H9 (cell line): ENCODE measurements around the gene SCP2. TPM values are rescaled to one million over a fixed set of nuclear protein-coding genes. Genes with fewer than 3 reads are reported as not detected.

Experiments used
- DNase-seq: peaks from one replicate; pipeline ENCODE4 v3.0.0-alpha.2; 2017
- H2AFZ ChIP-seq: one replicate; pipeline ENCODE4 v1.6.1; 2013; ENCODE audit warnings: mild to moderate bottlenecking, low read length, control low read depth, moderate library complexity
- H2AK5ac ChIP-seq: 2 replicates; pipeline ENCODE4 v1.6.1; 2013; ENCODE audit warnings: low read length, control low read depth, mixed read lengths; ENCODE audit not compliant: insufficient read length
- H2BK120ac ChIP-seq: one replicate; pipeline ENCODE4 v1.6.1; 2013; ENCODE audit warnings: low read depth, mild to moderate bottlenecking, low read length, control low read depth, inconsistent platforms; ENCODE audit not compliant: poor library complexity, severe bottlenecking
- H2BK12ac ChIP-seq: 2 replicates; pipeline ENCODE4 v1.6.1; 2013; ENCODE audit warnings: low read length, control low read depth, mixed read lengths, low read depth; ENCODE audit not compliant: insufficient read length
- H2BK15ac ChIP-seq: 2 replicates; pipeline ENCODE4 v1.6.1; 2013; ENCODE audit warnings: low read depth, low read length, control low read depth
- H2BK20ac ChIP-seq: one replicate; pipeline ENCODE4 v1.6.1; 2013; ENCODE audit warnings: low read depth, mild to moderate bottlenecking, low read length, control low read depth, inconsistent platforms; ENCODE audit not compliant: poor library complexity, severe bottlenecking
- H2BK5ac ChIP-seq: 2 replicates; pipeline ENCODE4 v1.6.1; 2013; ENCODE audit warnings: low read length, control low read depth, mixed read lengths; ENCODE audit not compliant: insufficient read length
- H3K14ac ChIP-seq: 2 replicates; pipeline ENCODE4 v1.6.1; 2013; ENCODE audit warnings: low read length, control low read depth; ENCODE audit not compliant: insufficient read depth
- H3K18ac ChIP-seq: 2 replicates; pipeline ENCODE4 v1.6.1; 2013; ENCODE audit warnings: low read depth, mild to moderate bottlenecking, mixed read lengths, low read length, control low read depth; ENCODE audit not compliant: insufficient read length
- H3K23ac ChIP-seq: 2 replicates; pipeline ENCODE4 v1.6.1; 2013; ENCODE audit warnings: low read length, control low read depth, mixed read lengths, low read depth; ENCODE audit not compliant: insufficient read length
- H3K23me2 ChIP-seq: 2 replicates; pipeline ENCODE4 v1.6.1; 2013; ENCODE audit warnings: low read depth, mild to moderate bottlenecking, mixed read lengths, low read length, control low read depth; ENCODE audit not compliant: insufficient read length, poor library complexity, severe bottlenecking
- H3K27ac ChIP-seq: 2 replicates; pipeline ENCODE4 v1.5.1; 2013; ENCODE audit warnings: low read length, control low read depth, mixed read lengths, low read depth; ENCODE audit not compliant: insufficient read length
- H3K27me3 ChIP-seq: 2 replicates; pipeline ENCODE4 v1.6.1; 2013; ENCODE audit warnings: low read length, control low read depth, inconsistent platforms; ENCODE audit not compliant: insufficient read depth
- H3K4ac ChIP-seq: 2 replicates; pipeline ENCODE4 v1.6.1; 2013; ENCODE audit warnings: low read depth, mild to moderate bottlenecking, control low read depth, inconsistent platforms, low read length, moderate library complexity
- H3K4me1 ChIP-seq: 2 replicates; pipeline ENCODE4 v1.6.1; 2013; ENCODE audit warnings: low read length, control low read depth, inconsistent platforms; ENCODE audit not compliant: insufficient read depth
- H3K4me2 ChIP-seq: 2 replicates; pipeline ENCODE4 v1.6.1; 2013; ENCODE audit warnings: low read length, control low read depth, mixed read lengths; ENCODE audit not compliant: insufficient read length, insufficient read depth
- H3K56ac ChIP-seq: 2 replicates; pipeline ENCODE4 v1.6.1; 2013; ENCODE audit warnings: low read depth, mild to moderate bottlenecking, mixed read lengths, low read length, control low read depth; ENCODE audit not compliant: insufficient read length
- H3K79me1 ChIP-seq: 2 replicates; pipeline ENCODE4 v1.6.1; 2013; ENCODE audit warnings: low read depth, mild to moderate bottlenecking, moderate library complexity, low read length, control low read depth, inconsistent platforms; ENCODE audit not compliant: insufficient read depth, poor library complexity, severe bottlenecking
- H3K79me2 ChIP-seq: 2 replicates; pipeline ENCODE4 v1.6.1; 2013; ENCODE audit warnings: low read length, control low read depth, inconsistent platforms; ENCODE audit not compliant: insufficient read depth
- H3K9ac ChIP-seq: 2 replicates; pipeline ENCODE4 v1.6.1; 2013; ENCODE audit warnings: low read length, control low read depth, mixed read lengths; ENCODE audit not compliant: insufficient read length; ENCODE audit errors: extremely low read depth
- H3K9me3 ChIP-seq: one replicate; pipeline ENCODE4 v1.6.1; 2013; ENCODE audit warnings: low read depth, low read length, inconsistent platforms; ENCODE audit not compliant: control insufficient read depth
- H3T11ph ChIP-seq: one replicate; pipeline ENCODE4 v1.6.1; 2013; ENCODE audit warnings: mild to moderate bottlenecking, low read length, control low read depth, inconsistent platforms
- H4K20me1 ChIP-seq: one replicate; pipeline ENCODE4 v1.6.1; 2013; ENCODE audit not compliant: control insufficient read depth, insufficient read length, insufficient read depth
- H4K5ac ChIP-seq: 2 replicates; pipeline ENCODE4 v1.6.1; 2013; ENCODE audit warnings: low read depth, mild to moderate bottlenecking, mixed read lengths, low read length, control low read depth; ENCODE audit not compliant: insufficient read length
- H4K8ac ChIP-seq: replicated peaks from 2 replicates; pipeline ENCODE4 v1.6.1; 2013; ENCODE audit warnings: low read length, control low read depth, mixed read lengths, low read depth; ENCODE audit not compliant: insufficient read length
- H4K91ac ChIP-seq: 2 replicates; pipeline ENCODE4 v1.6.1; 2013; ENCODE audit warnings: low read depth, mild to moderate bottlenecking, moderate library complexity, mixed read lengths, low read length, control low read depth; ENCODE audit not compliant: insufficient read length
- H3K27ac Mint-ChIP-seq, 3 experiments: 2 replicates in 2 of 3; 3 replicates in 1 of 3; pipeline ENCODE4 v1.8.0; 2020 to 2021; ENCODE audit warnings: mixed read lengths in 3 of 3, mild to moderate bottlenecking in 1 of 3, moderate library complexity in 1 of 3
- H3K27me3 Mint-ChIP-seq: 2 replicates; pipeline ENCODE4 v1.8.0; 2021; ENCODE audit warnings: low read depth, mild to moderate bottlenecking, moderate library complexity, mixed read lengths
- H3K36me3 Mint-ChIP-seq, 3 experiments: 2 replicates in 2 of 3; 3 replicates in 1 of 3; pipeline ENCODE4 v1.8.0; 2020 to 2021; ENCODE audit warnings: low read depth in 3 of 3, mixed read lengths in 3 of 3; ENCODE audit not compliant: insufficient read depth in 1 of 3
- H3K4me1 Mint-ChIP-seq, 2 experiments: 2 replicates each; pipeline ENCODE4 v1.8.0; 2020; ENCODE audit warnings: mixed read lengths in 2 of 2
- H3K4me3 Mint-ChIP-seq, 2 experiments: 2 replicates in 1 of 2; 3 replicates in 1 of 2; pipeline ENCODE4 v1.8.0; 2020 to 2021; ENCODE audit warnings: mild to moderate bottlenecking in 2 of 2, mixed read lengths in 2 of 2, moderate library complexity in 1 of 2
- H3K9me3 Mint-ChIP-seq, 2 experiments: 2 replicates in 1 of 2; 3 replicates in 1 of 2; pipeline ENCODE4 v1.8.0; 2020; ENCODE audit warnings: mild to moderate bottlenecking in 2 of 2, mixed read lengths in 2 of 2, moderate library complexity in 1 of 2
- WGBS: extraction: QIAGEN DNeasy Blood & Tissue Kit; methylation state at CpG from one replicate; pipeline ENCODE4 v1.1.7; 2013; ENCODE audit warnings: missing lambda C conversion rate, low lambda C conversion rate, mixed read lengths; ENCODE audit not compliant: insufficient read length; ENCODE audit errors: extremely low coverage; 5-methylcytosine and 5-hydroxymethylcytosine counted together
- total RNA-seq: library from RNA; stranded (reverse); gene quantifications from 2 replicates; pipeline ENCODE4 v1.2.1, GENCODE V29; 2021
- TF ChIP-seq, protein P1 (sequence below): fragments of 200-600 bp; sonication (generic); conservative IDR thresholded peaks from 3 replicates; pipeline ENCODE4 v1.8.0; 2021; ENCODE audit warnings: antibody characterized with exemption, mild to moderate bottlenecking

SCP2 gene
- total RNA-seq, 1 experiment from 2014 or later, result 48.8 TPM

DNA sequence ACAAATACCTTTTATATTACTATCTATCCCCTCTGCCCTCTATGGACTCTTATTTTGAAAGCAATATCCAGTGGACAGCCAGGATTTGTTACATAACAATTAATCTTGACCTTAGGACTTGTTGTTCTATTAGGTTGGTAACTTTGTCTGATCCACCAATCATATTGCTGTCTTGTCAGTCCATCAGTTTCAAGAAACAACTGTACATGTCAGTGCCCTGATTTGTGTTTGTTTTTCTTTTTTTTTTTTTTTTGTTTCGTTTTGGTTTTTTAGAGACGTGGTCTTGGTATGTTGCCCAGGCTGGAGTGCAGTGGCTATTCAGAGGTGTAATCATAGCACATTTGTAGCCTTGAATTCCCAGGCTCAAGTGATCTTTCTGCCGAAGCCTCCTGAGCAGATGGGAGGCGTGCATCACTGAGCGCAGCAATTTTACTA lies 1.5 kb upstream of the SCP2 start:
- Histone ChIP-seq H3K56ac (no peak overlapping the region), H2AFZ (no peak overlapping the region), H3K4me2 (no peak overlapping the region), H3K9ac (no peak overlapping the region), H3K18ac (no peak overlapping the region), H2BK20ac (no peak overlapping the region), H3T11ph (no peak overlapping the region), H2BK120ac (no peak overlapping the region), H2BK12ac (no peak overlapping the region), H3K79me1 (no peaks in the 10 kb centered on the region), H4K8ac (no peak overlapping the region), H2BK5ac (no peak overlapping the region), H3K27ac (no peak overlapping the region), H4K5ac (no peak overlapping the region), H3K4me1 (no peaks in the 10 kb centered on the region; the same call in 1 of the 2 replicates), H3K79me2 (no peaks in the 10 kb centered on the region), H2AK5ac (no peak overlapping the region), H3K9me3 (no peaks in the 10 kb centered on the region), H3K23ac (no peak overlapping the region), H3K14ac (no peak overlapping the region), H3K27me3 (peaks cover 14% of the 10 kb centered on the region; the same call in 1 of the 2 replicates), H4K20me1 (no peaks in the 10 kb centered on the region), H3K23me2 (peaks cover 11% of the 10 kb centered on the region), H4K91ac (no peak overlapping the region), H3K4ac (no peak overlapping the region), H2BK15ac (no peak overlapping the region)
- TF ChIP-seq, protein P1, sequence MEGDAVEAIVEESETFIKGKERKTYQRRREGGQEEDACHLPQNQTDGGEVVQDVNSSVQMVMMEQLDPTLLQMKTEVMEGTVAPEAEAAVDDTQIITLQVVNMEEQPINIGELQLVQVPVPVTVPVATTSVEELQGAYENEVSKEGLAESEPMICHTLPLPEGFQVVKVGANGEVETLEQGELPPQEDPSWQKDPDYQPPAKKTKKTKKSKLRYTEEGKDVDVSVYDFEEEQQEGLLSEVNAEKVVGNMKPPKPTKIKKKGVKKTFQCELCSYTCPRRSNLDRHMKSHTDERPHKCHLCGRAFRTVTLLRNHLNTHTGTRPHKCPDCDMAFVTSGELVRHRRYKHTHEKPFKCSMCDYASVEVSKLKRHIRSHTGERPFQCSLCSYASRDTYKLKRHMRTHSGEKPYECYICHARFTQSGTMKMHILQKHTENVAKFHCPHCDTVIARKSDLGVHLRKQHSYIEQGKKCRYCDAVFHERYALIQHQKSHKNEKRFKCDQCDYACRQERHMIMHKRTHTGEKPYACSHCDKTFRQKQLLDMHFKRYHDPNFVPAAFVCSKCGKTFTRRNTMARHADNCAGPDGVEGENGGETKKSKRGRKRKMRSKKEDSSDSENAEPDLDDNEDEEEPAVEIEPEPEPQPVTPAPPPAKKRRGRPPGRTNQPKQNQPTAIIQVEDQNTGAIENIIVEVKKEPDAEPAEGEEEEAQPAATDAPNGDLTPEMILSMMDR, result no peak
- Mint-ChIP-seq H3K36me3 (peaks cover 0 to 1% (median 0%) of the 10 kb centered on the region in 3 experiments; a peak in 1 of 7 replicates), H3K4me1 (peaks cover 9 to 13% of the 10 kb centered on the region in 2 experiments), H3K9me3 (no peaks in the 10 kb centered on the region), H3K27ac (no peak overlapping the region; a peak in 1 of 7 replicates), H3K27me3 (peaks cover 75% of the 10 kb centered on the region), H3K4me3 (no peak overlapping the region)
- no CpG with 5 or more reads among the region's 5 CpGs for WGBS
- DNase-seq, result no peak
